ENCODE data around the gene RANBP1. TPM values are rescaled to one million over a fixed set of nuclear protein-coding genes. Genes with fewer than 3 reads are reported as not detected.

RANBP1 gene
- total RNA-seq, 2 experiments from 2014 or later = 406 to 570 TPM

- CTCF ChIA-PET (ENCODE audit: unreplicated experiment) = no interaction called here
- Histone ChIP-seq H3K4me1 (ENCODE audit: insufficient read depth, low read length, poor library complexity, severe bottlenecking) (peaks cover 32% of the 10 kb centered on the region), H4K20me1 (ENCODE audit: insufficient read depth, low read length) (no peaks in the 10 kb centered on the region), H3K79me2 (ENCODE audit: insufficient read depth, low read depth, low read length) (peaks cover 23% of the 10 kb centered on the region), H3K36me3 (ENCODE audit: insufficient read depth, low read length) (peaks cover 84% of the 10 kb centered on the region), H3K9me2 (ENCODE audit: insufficient read depth, low read length) (no peaks in the 10 kb centered on the region), H3K4me2 (ENCODE audit: low read length) (no peak overlapping the region), H3K4me3 (ENCODE audit: low read depth, low read length, poor library complexity, severe bottlenecking) (no peak overlapping the region), H2AFZ (ENCODE audit: low read length) (no peak overlapping the region), H3K27ac (ENCODE audit: low read depth, low read length, poor library complexity, severe bottlenecking) (peak overlapping the region; percentile 84), H3K9me3 (ENCODE audit: low read length) (no peaks in the 10 kb centered on the region)
- no TSS peak for BruUV-seq (replicated peaks)
- no peak for DNase-seq (ENCODE audit: low spot score)
- TF ChIP-seq CTCF (conservative IDR thresholded peaks at IDR 0.05; ENCODE audit: low read length) (no peak), EZH2phosphoT487 (IDR thresholded peaks at IDR 0.05; ENCODE audit: borderline replicate concordance, low read depth, low read length) (no peak)
- intact Hi-C loops (cut with micrococcal nuclease; ENCODE audit: unreplicated experiment) = no loop called here
- POLR2A ChIA-PET = no interaction called here
Observed at GRCh38 chr22:20112623-20113511, 3.0 kb upstream of the RANBP1 start.

GRCh38 chr22:20113551-20114310, 2.2 kb upstream of the RANBP1 start:
- ChIA-PET POLR2A (no interaction called here), CTCF (ENCODE audit: unreplicated experiment) (no interaction called here)
- intact Hi-C loops (cut with micrococcal nuclease; ENCODE audit: unreplicated experiment) = no loop called here
- Histone ChIP-seq H3K36me3 (ENCODE audit: insufficient read depth, low read length) (peaks cover 84% of the 10 kb centered on the region), H3K4me2 (ENCODE audit: low read length) (no peak overlapping the region), H3K27ac (ENCODE audit: low read depth, low read length, poor library complexity, severe bottlenecking) (no peak overlapping the region), H3K9me3 (ENCODE audit: low read length) (no peaks in the 10 kb centered on the region), H3K9me2 (ENCODE audit: insufficient read depth, low read length) (no peaks in the 10 kb centered on the region), H4K20me1 (ENCODE audit: insufficient read depth, low read length) (no peaks in the 10 kb centered on the region), H3K4me3 (ENCODE audit: low read depth, low read length, poor library complexity, severe bottlenecking) (no peak overlapping the region), H2AFZ (ENCODE audit: low read length) (no peak overlapping the region), H3K4me1 (ENCODE audit: insufficient read depth, low read length, poor library complexity, severe bottlenecking) (peaks cover 33% of the 10 kb centered on the region), H3K79me2 (ENCODE audit: insufficient read depth, low read depth, low read length) (peaks cover 31% of the 10 kb centered on the region)
- no TSS peak for BruUV-seq (replicated peaks)
- DNase-seq (ENCODE audit: low spot score) = no peak
- TF ChIP-seq EZH2phosphoT487 (IDR thresholded peaks at IDR 0.05; ENCODE audit: borderline replicate concordance, low read depth, low read length) = no peak
- no peak for TF ChIP-seq CTCF (conservative IDR thresholded peaks at IDR 0.05; ENCODE audit: low read length)

Data from OCI-LY7 (cell line).